GM18507 (cell line): Measurements from ENCODE around the gene IRS1.

ENCODE experiments used
- DNase-seq: peaks from one replicate; pipeline ENCODE4 v3.0.0; 2011; ENCODE audit warnings: low read depth; ENCODE audit not compliant: insufficient read length; ENCODE audit errors: extremely low spot score
- FAIRE-seq: peaks from 2 replicates; lab custom pipeline; 2011; peaks lifted over from hg19 to GRCh38; lab: Jason Lieb, UNC

Gene IRS1

DNA sequence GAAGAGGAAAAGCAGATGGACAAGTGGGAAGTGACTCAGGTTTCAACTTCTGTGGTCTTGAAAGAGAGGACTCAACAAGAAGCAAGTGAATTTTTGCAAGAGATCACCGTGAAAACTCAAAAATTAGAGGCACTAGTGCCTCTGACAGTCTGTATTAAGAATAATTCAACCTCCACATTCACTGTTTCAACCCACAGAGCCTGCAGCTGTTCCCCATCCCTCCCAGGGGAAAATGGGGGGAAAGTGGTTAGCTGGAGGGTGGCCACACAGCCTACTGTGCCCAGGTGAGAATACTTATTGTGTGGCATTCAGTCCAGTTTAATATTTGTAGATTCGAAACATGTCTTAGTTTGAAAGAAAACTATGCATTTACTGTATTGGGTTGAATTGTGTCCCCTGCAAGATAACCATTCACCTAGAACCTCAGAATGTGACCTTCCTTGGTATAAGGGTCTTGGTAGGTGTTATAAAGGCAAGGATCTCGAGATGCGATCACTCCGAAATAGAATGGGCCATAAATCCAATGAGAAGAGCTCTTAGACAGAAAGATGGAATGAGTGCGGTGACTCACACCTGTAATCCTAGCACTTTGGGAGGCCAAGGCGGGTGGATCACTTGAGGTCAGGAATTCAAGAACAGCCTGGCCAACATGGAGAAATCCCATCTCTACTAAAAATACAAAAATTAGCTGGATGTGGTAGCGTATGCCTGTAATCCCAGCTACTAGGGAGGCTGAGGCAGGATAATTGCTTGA lies 94.3 kb downstream of the IRS1 start:
- DNase-seq, result no peak
- FAIRE-seq, result no peak

DNA sequence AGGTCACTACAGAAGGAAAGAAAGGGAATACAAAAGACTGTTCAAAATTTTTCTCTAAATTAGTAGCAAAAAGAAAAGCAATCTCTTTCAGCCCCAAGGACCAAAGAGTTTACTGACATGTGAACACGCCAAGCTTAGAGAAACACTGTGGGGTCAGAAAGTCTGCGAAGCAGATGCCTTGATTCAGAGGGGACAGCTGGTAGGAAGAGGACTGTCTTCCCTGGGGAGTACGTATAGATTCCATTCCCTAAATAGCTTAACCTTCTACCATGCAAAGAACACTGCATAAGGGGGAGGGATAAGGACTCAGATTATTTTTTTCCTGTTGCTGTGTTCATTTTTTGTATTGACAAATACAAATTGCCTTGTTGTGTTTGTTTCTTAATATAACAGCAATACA lies 96.1 kb downstream of the IRS1 start:
- DNase-seq (no peak), FAIRE-seq (no peak)

DNA sequence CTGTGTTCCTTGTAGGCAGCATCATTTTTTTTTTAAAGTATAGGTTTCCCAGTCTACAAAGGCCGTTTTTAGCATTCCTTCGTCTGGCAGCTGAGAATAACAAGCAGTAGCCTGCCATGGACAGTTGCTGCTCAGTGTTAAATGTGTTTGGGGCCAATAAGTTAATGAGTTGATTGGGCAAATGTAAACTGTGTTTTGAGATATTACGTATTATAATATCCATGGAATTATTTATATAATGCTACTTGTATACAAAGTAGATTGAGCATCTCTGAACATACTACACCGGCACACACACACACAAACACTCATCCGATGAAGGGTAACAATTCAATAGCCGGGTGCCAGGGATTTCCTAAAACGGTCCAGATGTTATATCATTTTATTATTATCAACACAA lies 97.2 kb downstream of the IRS1 start:
- FAIRE-seq (no peak), DNase-seq (no peak)

DNA sequence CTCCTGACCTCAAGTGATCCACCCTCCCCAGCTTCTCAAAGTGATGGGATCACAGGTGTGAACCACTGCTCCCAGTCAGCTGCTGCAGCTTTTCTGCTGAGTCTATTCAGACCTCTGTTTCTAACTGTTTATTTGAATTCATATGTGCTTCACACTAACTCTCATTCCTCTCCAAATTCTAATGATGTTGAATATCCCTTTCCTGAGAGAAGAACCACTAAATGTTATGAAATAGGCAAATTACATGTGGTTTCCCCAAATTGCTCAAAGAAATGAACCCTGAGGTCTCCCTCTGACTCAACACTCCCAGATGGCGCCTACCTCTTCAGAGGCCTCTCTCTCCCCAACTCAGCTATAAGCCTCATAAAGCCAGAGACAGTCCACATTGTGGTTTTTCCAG lies 98.6 kb downstream of the IRS1 start:
- DNase-seq (no peak), FAIRE-seq (no peak)

DNA sequence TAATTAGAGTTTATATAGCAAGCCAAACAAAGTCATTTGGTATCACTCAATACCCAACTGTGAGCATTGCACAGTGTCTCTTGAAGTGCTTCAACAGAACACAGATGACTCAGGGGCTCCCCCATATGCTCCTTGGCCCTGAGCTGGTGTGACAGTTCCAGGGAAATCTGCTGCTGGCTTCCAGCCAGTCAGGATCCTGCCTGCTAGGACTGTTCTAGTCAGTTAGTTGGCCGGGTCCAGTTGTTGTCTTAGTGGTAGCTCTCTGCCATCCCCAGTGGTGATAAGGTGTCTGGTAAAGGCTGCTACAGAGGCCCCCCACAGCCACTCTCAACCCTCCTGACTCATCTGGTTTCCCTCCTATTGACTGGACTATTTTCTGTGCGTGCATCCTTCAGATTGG lies 100.3 kb downstream of the IRS1 start:
- DNase-seq, result no peak
- no peak for FAIRE-seq

GRCh38 chr2:226698671-226699070 lies 100.9 kb downstream of the IRS1 start:
- FAIRE-seq (no peak), DNase-seq (no peak)

DNA sequence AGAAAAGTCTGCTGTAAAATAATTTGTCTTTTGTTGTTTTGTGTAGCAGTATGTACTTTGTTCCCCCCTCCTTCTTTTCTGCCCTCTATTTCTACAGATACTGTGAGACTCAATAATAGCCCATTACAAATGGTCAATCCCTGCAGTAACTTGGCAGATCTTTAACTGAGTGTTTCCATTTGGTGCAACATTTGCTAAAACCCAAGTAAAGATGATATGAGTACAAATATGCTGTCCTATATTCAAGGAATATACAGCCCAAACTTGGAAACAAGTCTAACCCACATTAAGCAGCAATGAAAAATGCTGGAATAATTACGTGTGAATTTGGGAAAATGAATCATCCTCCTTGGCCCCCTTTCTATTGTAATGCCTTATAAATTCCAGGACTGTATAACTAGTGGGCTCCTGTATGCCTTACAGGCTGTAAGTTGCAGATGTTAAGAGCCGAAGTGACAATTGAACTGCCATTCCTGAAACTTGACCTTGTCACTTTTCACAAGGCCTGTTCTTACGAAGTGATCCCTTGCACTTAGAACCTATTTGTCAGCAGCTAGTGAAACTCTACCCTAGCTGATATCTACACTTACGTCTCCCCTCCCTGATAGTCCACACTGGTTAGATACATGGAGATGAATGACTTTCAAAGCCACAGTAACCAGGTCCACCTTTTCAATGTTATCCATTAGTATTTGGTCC lies 104.9 kb downstream of the IRS1 start:
- FAIRE-seq (no peak), DNase-seq (no peak)

- FAIRE-seq (no peak), DNase-seq (no peak)
These were observed 105.5 kb downstream of the IRS1 start for GRCh38 chr2:226694149-226694548.

DNA sequence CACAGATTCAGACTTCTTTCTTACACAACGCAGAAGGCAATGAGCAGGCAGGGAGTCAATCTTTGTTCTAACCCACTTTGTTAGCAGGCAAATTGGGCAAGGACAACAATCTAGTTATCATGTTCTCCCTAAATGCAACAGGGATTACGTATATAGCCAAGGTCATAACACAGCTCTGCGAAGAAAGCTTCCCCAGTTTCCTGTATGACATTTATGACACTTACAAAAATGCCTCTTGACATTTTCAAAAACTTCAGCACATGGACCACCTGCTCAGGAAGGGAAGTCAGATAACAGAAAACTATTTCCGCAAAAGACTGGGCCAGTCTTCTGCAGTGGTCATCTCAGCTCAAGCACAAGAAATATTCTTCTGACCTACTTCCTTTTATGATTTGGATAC lies 106.1 kb downstream of the IRS1 start:
- FAIRE-seq (no peak), DNase-seq (no peak)

DNA sequence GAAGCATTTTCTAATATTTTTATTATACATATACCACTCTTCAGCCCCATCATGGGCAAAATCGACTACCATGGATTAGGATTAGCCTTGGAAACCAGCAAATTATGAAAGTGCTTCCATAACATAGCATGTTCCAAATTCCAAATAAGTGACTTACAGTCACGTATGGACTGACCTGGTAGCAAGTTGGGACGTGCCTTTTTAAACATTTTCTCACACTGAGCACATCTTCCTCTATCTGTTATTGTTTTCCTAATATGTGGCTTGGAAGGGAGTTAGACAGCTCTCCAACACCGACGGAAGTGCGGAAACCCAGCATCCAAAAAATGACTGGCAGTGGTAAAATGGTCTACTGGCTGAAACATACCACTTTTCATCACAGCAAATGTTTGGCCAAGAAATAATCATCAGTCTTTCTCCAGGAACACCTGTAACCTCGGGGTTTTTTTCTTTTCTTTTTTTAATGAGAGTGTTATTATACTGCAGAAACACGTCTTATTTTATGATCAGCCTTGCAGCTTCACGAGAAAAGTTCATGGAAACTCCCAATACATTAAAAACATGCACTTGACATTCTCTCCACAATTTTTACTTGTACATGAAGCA lies 107.0 kb downstream of the IRS1 start:
- DNase-seq, result no peak
- no peak for FAIRE-seq

DNA sequence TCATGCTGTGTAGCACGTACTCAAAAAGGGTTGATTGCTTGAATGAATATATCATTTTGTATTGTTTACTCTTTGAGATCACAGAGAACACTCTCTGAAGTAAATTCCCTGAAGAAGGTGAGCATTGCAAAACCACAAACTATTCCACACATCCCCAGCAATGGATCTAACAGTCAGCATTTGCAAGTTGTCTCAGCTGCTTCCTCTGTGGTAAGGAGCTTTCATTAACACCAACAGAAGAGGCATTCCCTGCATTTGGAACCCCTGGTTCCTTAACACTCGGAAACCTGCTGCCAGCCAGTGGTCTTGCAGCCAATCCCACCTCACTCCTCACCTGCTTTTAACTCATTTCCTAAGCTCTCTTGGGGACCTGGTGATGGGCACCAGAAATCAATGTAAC lies 108.4 kb downstream of the IRS1 start:
- DNase-seq, result no peak
- no peak for FAIRE-seq

DNA sequence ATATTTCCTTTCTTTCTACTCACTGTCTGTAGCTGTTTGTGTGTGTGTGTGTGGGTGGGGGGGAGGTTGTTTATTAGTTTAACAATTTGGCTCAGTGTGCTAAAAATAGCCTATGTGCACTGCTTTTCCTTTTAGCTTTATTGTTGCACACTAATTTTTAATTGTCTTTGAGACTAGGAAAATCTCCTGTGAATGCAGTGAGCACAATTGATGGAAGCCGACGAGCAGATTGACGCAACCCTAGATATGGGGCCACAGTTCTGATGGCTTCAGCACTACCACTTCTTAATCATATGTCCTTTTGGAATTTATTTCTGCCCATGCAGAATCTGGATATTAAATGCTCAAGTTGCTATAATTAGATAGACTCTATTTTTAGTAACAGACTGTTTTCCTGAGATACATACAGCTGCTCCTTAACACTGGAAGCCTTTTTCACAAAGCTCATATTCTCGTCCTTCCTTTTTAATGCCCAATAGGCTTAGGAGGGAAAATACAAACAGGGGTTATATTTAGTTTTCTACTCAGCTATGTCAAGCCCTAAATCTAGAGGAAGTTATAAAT lies 109.1 kb downstream of the IRS1 start:
- no peak for DNase-seq
- FAIRE-seq, result no peak

DNA sequence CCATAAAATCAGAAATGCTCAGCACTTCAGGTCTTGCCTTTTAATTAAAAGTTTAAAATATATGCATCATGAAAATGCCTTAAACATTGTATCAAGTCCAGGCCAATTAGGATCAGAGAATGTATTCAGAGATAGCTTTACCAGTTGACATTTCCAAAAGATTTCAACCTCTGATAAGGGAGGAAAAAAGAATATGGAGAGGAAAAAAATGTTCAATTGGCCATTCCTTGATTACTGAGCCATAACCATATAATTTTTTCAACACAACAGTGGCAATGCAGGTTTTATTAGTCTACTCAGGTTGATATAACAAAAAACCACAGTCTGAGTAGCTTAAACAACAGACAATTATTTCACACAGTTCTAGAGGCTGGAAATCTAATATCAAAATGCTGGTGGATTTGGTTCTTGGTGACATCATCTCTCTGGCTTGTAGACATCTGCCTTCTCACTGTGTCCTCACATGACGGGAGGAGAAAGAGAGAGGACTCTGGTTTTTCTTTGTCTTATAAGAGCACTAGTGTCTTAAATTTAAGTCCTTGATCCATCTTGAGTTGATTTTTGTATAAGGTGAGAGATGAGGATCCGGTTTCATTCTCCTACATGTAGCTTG lies 111.9 kb downstream of the IRS1 start:
- FAIRE-seq, result no peak

DNA sequence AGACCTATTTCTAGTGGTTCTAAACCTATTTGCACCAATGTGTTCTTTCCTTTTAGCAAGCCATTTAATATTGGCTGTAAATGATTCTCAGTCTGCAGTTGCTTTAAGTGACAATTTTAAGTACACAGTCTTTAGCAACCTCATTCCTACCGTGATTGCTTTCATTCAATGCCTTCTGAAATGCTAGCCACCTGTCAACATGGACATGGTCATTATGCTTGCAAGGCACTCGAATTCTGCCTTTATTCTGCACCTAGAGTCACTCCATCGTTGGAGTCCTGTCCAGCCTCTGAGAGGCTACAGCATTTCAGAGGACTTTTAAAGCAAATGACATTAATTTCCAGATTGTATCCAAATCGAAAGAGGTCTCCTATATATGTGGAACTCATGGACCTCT lies 115.1 kb downstream of the IRS1 start:
- no peak for DNase-seq
- no peak for FAIRE-seq

More for the DNA sequence above, 111.9 kb downstream of the IRS1 start:
- no peak for DNase-seq

GRCh38 chr2:226683944-226684562 lies 115.6 kb downstream of the IRS1 start:
- FAIRE-seq (no peak), DNase-seq (no peak)

- no peak for FAIRE-seq
- DNase-seq, result no peak
These were observed 116.4 kb downstream of the IRS1 start for GRCh38 chr2:226683196-226683595.
